ENCODE data around the gene MYH15.
A peak's percentile ranks its signal among the peaks of the same experiment; 100 is the strongest.

MYH15 gene

DNA sequence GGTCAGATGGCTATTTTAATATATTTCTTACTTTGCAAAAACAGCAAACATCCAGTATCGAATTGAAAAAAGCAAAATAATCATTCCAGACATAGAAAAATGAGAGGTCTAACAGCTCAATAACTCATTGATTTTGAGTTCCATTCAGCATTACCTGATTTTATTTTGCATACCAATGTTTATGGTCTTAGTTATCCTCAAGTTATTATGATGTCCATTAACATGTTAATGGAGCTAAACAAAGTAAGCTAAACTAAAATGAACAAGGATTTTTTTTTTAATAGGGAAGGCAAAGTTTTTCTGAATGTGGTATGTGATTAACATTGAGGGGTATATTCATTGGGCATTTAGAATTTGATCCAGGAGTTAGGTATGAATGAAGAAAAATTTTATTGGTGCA, 13.1 kb downstream of the MYH15 start:
- Mint-ChIP-seq H3K9me3 (no peaks in the 10 kb centered on the region), H3K27ac (no peak overlapping the region), H3K4me1 (no peaks in the 10 kb centered on the region), H3K36me3 (ENCODE audit: low read depth) (no peaks in the 10 kb centered on the region), H3K27me3 (ENCODE audit: low read depth, poor library complexity) (no peaks in the 10 kb centered on the region), H3K4me3 (no peak overlapping the region)
- no peak for DNase-seq
- TF ChIP-seq, protein P1, sequence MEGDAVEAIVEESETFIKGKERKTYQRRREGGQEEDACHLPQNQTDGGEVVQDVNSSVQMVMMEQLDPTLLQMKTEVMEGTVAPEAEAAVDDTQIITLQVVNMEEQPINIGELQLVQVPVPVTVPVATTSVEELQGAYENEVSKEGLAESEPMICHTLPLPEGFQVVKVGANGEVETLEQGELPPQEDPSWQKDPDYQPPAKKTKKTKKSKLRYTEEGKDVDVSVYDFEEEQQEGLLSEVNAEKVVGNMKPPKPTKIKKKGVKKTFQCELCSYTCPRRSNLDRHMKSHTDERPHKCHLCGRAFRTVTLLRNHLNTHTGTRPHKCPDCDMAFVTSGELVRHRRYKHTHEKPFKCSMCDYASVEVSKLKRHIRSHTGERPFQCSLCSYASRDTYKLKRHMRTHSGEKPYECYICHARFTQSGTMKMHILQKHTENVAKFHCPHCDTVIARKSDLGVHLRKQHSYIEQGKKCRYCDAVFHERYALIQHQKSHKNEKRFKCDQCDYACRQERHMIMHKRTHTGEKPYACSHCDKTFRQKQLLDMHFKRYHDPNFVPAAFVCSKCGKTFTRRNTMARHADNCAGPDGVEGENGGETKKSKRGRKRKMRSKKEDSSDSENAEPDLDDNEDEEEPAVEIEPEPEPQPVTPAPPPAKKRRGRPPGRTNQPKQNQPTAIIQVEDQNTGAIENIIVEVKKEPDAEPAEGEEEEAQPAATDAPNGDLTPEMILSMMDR (IDR thresholded peaks at IDR 0.05): no peak

- H3K36me3 Mint-ChIP-seq (ENCODE audit: low read depth): no peaks in the 10 kb centered on the region
- TF ChIP-seq, protein P1 (IDR thresholded peaks at IDR 0.05): no peak
- no peak overlapping the region for H3K27ac Mint-ChIP-seq
- no peaks in the 10 kb centered on the region for H3K27me3 Mint-ChIP-seq (ENCODE audit: low read depth, poor library complexity)
- no peaks in the 10 kb centered on the region for H3K9me3 Mint-ChIP-seq
- H3K4me3 Mint-ChIP-seq: no peak overlapping the region
- DNase-seq: no peak
- peaks cover 9% of the 10 kb centered on the region for H3K4me1 Mint-ChIP-seq
Measured at GRCh38 chr3:108495717-108496116, 14.7 kb downstream of the MYH15 start.

- DNase-seq: no peak
- Mint-ChIP-seq H3K27ac (no peak overlapping the region), H3K36me3 (ENCODE audit: low read depth) (no peaks in the 10 kb centered on the region), H3K9me3 (no peaks in the 10 kb centered on the region), H3K4me3 (no peak overlapping the region), H3K4me1 (peaks cover 16% of the 10 kb centered on the region), H3K27me3 (ENCODE audit: low read depth, poor library complexity) (no peaks in the 10 kb centered on the region)
- TF ChIP-seq, protein P1 (IDR thresholded peaks at IDR 0.05): no peak
Measured at GRCh38 chr3:108494906-108495531, 15.4 kb downstream of the MYH15 start.

DNA sequence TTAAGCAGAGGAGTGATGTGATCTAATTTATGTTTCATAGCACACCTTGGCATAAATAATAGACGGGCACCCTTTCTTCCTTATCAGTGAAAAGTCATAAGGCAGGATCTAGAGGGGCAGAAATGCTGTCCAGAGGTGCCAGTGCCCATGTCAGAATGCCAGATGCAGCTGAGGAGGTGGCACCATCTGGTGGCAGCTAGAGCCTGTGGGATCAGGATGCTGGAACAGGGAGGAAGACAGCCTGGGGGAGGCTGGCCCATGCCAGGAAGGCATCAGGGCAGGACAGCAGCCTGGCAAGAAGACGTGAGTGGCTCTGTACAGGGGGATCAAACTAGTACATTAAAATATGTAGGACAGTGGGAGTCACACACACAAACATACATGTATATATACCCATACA, 16.5 kb downstream of the MYH15 start:
- H3K27ac Mint-ChIP-seq: no peak overlapping the region
- TF ChIP-seq, protein P1 (IDR thresholded peaks at IDR 0.05): no peak
- no peak for DNase-seq
- no peak overlapping the region for H3K4me3 Mint-ChIP-seq
- no peaks in the 10 kb centered on the region for H3K27me3 Mint-ChIP-seq (ENCODE audit: low read depth, poor library complexity)
- no peaks in the 10 kb centered on the region for H3K36me3 Mint-ChIP-seq (ENCODE audit: low read depth)
- H3K9me3 Mint-ChIP-seq: no peaks in the 10 kb centered on the region
- peaks cover 21% of the 10 kb centered on the region for H3K4me1 Mint-ChIP-seq

DNA sequence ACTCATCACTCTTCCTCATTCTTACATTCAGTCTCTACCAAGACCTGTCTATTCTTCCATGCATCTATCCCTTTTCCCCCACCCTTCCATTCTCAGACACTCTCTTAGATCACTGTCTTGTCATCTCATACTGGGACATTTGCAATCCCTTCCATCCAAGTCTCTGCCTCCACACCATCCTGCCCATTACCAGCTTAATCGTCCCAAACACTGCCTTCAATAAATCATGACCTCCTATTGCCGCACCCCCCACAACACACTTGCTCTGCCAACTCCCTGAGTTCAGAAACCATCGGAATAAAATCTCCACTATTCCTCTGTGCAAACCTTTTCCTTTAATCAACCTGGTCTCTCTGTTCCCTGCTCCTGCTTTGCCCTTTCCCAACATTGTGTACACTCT, 18.9 kb downstream of the MYH15 start:
- peak; percentile 6 for DNase-seq
- H3K4me3 Mint-ChIP-seq: no peak overlapping the region
- no peak overlapping the region for H3K27ac Mint-ChIP-seq
- no peaks in the 10 kb centered on the region for H3K27me3 Mint-ChIP-seq (ENCODE audit: low read depth, poor library complexity)
- peaks cover 33% of the 10 kb centered on the region for H3K4me1 Mint-ChIP-seq
- TF ChIP-seq, protein P1 (IDR thresholded peaks at IDR 0.05): no peak
- no peaks in the 10 kb centered on the region for H3K36me3 Mint-ChIP-seq (ENCODE audit: low read depth)
- H3K9me3 Mint-ChIP-seq: no peaks in the 10 kb centered on the region

GRCh38 chr3:108489776-108490175, 20.6 kb downstream of the MYH15 start:
- TF ChIP-seq, protein P1 (IDR thresholded peaks at IDR 0.05): peak; percentile 73
- H3K4me3 Mint-ChIP-seq: no peak overlapping the region
- peak; percentile 32 for DNase-seq
- H3K27ac Mint-ChIP-seq: no peak overlapping the region
- H3K9me3 Mint-ChIP-seq: no peaks in the 10 kb centered on the region
- H3K36me3 Mint-ChIP-seq (ENCODE audit: low read depth): no peaks in the 10 kb centered on the region
- no peaks in the 10 kb centered on the region for H3K27me3 Mint-ChIP-seq (ENCODE audit: low read depth, poor library complexity)
- peaks cover 45% of the 10 kb centered on the region for H3K4me1 Mint-ChIP-seq
